ENCODE measurements around the gene ZBTB39.

Gene ZBTB39

GRCh38 chr12:57046947-57047890, 40.9 kb upstream of the ZBTB39 start:
- Histone ChIP-seq H3K27ac (ENCODE audit: low read depth in 2 of 2, low read length in 2 of 2) (no peak overlapping the region), H3K4me3 (ENCODE audit: low read length in 2 of 2) (peak overlapping the region; percentile 6 to 26), H3K27me3 (ENCODE audit: control insufficient read depth in 2 of 2, insufficient read depth in 2 of 2, low read length in 2 of 2) (no peaks in the 10 kb centered on the region), H3K4me1 (ENCODE audit: control insufficient read depth in 2 of 2, insufficient read depth in 2 of 2, low read length in 2 of 2) (peaks cover 29 to 40% of the 10 kb centered on the region in 2 donors), H3K9ac (ENCODE audit: low read depth in 1 of 2, low read length in 2 of 2) (no peak overlapping the region), H3K9me3 (ENCODE audit: control insufficient read depth in 2 of 2, low read length in 2 of 2) (no peaks in the 10 kb centered on the region), H3K36me3 (ENCODE audit: control insufficient read depth in 2 of 2, insufficient read depth in 2 of 2, low read length in 2 of 2) (peaks cover 24 to 29% of the 10 kb centered on the region in 2 donors)

- no peaks in the 10 kb centered on the region for H3K27me3 ChIP-seq (ENCODE audit: control insufficient read depth in 2 of 2, insufficient read depth in 2 of 2, low read length in 2 of 2)
- peaks cover 30 to 36% of the 10 kb centered on the region in 2 donors for H3K36me3 ChIP-seq (ENCODE audit: control insufficient read depth in 2 of 2, insufficient read depth in 2 of 2, low read length in 2 of 2)
- peaks cover 25 to 40% of the 10 kb centered on the region in 2 donors for H3K4me1 ChIP-seq (ENCODE audit: control insufficient read depth in 2 of 2, insufficient read depth in 2 of 2, low read length in 2 of 2)
- no peak overlapping the region for H3K27ac ChIP-seq (ENCODE audit: low read depth in 2 of 2, low read length in 2 of 2)
- H3K9me3 ChIP-seq (ENCODE audit: control insufficient read depth in 2 of 2, low read length in 2 of 2) = no peaks in the 10 kb centered on the region
- H3K4me3 ChIP-seq (ENCODE audit: low read length in 2 of 2) = no peak overlapping the region
- H3K9ac ChIP-seq (ENCODE audit: low read depth in 1 of 2, low read length in 2 of 2) = no peak overlapping the region
These were observed 39.9 kb upstream of the ZBTB39 start for GRCh38 chr12:57046086-57046791.

- Histone ChIP-seq H3K27me3 (ENCODE audit: control insufficient read depth in 2 of 2, insufficient read depth in 2 of 2, low read length in 2 of 2) (no peaks in the 10 kb centered on the region), H3K9ac (ENCODE audit: low read depth in 1 of 2, low read length in 2 of 2) (no peak overlapping the region), H3K27ac (ENCODE audit: low read depth in 2 of 2, low read length in 2 of 2) (no peak overlapping the region), H3K4me1 (ENCODE audit: control insufficient read depth in 2 of 2, insufficient read depth in 2 of 2, low read length in 2 of 2) (peaks cover 18 to 29% of the 10 kb centered on the region in 2 donors), H3K36me3 (ENCODE audit: control insufficient read depth in 2 of 2, insufficient read depth in 2 of 2, low read length in 2 of 2) (peaks cover 38 to 42% of the 10 kb centered on the region in 2 donors), H3K4me3 (ENCODE audit: low read length in 2 of 2) (no peak overlapping the region), H3K9me3 (ENCODE audit: control insufficient read depth in 2 of 2, low read length in 2 of 2) (no peaks in the 10 kb centered on the region)
These were observed 38.5 kb upstream of the ZBTB39 start for GRCh38 chr12:57044889-57045288.

GRCh38 chr12:57044468-57044867, 38.1 kb upstream of the ZBTB39 start:
- Histone ChIP-seq H3K27me3 (ENCODE audit: control insufficient read depth in 2 of 2, insufficient read depth in 2 of 2, low read length in 2 of 2) (no peaks in the 10 kb centered on the region), H3K27ac (ENCODE audit: low read depth in 2 of 2, low read length in 2 of 2) (no peak overlapping the region), H3K4me3 (ENCODE audit: low read length in 2 of 2) (no peak overlapping the region), H3K36me3 (ENCODE audit: control insufficient read depth in 2 of 2, insufficient read depth in 2 of 2, low read length in 2 of 2) (peaks cover 39 to 42% of the 10 kb centered on the region in 2 donors), H3K4me1 (ENCODE audit: control insufficient read depth in 2 of 2, insufficient read depth in 2 of 2, low read length in 2 of 2) (peaks cover 18 to 29% of the 10 kb centered on the region in 2 donors), H3K9me3 (ENCODE audit: control insufficient read depth in 2 of 2, low read length in 2 of 2) (no peaks in the 10 kb centered on the region), H3K9ac (ENCODE audit: low read depth in 1 of 2, low read length in 2 of 2) (no peak overlapping the region)

GRCh38 chr12:57042695-57043094, 36.3 kb upstream of the ZBTB39 start:
- Histone ChIP-seq H3K9me3 (ENCODE audit: control insufficient read depth in 2 of 2, low read length in 2 of 2) (no peaks in the 10 kb centered on the region), H3K27me3 (ENCODE audit: control insufficient read depth in 2 of 2, insufficient read depth in 2 of 2, low read length in 2 of 2) (no peaks in the 10 kb centered on the region), H3K36me3 (ENCODE audit: control insufficient read depth in 2 of 2, insufficient read depth in 2 of 2, low read length in 2 of 2) (peaks cover 52% of the 10 kb centered on the region in 2 donors), H3K9ac (ENCODE audit: low read depth in 1 of 2, low read length in 2 of 2) (no peak overlapping the region), H3K4me3 (ENCODE audit: low read length in 2 of 2) (no peak overlapping the region), H3K27ac (ENCODE audit: low read depth in 2 of 2, low read length in 2 of 2) (no peak overlapping the region), H3K4me1 (ENCODE audit: control insufficient read depth in 2 of 2, insufficient read depth in 2 of 2, low read length in 2 of 2) (peaks cover 12 to 16% of the 10 kb centered on the region in 2 donors)

GRCh38 chr12:57040750-57041149, 34.4 kb upstream of the ZBTB39 start:
- Histone ChIP-seq H3K9me3 (ENCODE audit: control insufficient read depth in 2 of 2, low read length in 2 of 2) (no peaks in the 10 kb centered on the region), H3K36me3 (ENCODE audit: control insufficient read depth in 2 of 2, insufficient read depth in 2 of 2, low read length in 2 of 2) (peaks cover 62 to 65% of the 10 kb centered on the region in 2 donors), H3K27ac (ENCODE audit: low read depth in 2 of 2, low read length in 2 of 2) (no peak overlapping the region), H3K9ac (ENCODE audit: low read depth in 1 of 2, low read length in 2 of 2) (no peak overlapping the region), H3K4me1 (ENCODE audit: control insufficient read depth in 2 of 2, insufficient read depth in 2 of 2, low read length in 2 of 2) (no peaks in the 10 kb centered on the region), H3K27me3 (ENCODE audit: control insufficient read depth in 2 of 2, insufficient read depth in 2 of 2, low read length in 2 of 2) (no peaks in the 10 kb centered on the region), H3K4me3 (ENCODE audit: low read length in 2 of 2) (no peak overlapping the region)

GRCh38 chr12:57040211-57040610, 33.9 kb upstream of the ZBTB39 start:
- no peak overlapping the region for H3K4me3 ChIP-seq (ENCODE audit: low read length in 2 of 2)
- no peaks in the 10 kb centered on the region for H3K9me3 ChIP-seq (ENCODE audit: control insufficient read depth in 2 of 2, low read length in 2 of 2)
- no peaks in the 10 kb centered on the region for H3K27me3 ChIP-seq (ENCODE audit: control insufficient read depth in 2 of 2, insufficient read depth in 2 of 2, low read length in 2 of 2)
- no peaks in the 10 kb centered on the region for H3K4me1 ChIP-seq (ENCODE audit: control insufficient read depth in 2 of 2, insufficient read depth in 2 of 2, low read length in 2 of 2)
- peaks cover 61 to 62% of the 10 kb centered on the region in 2 donors for H3K36me3 ChIP-seq (ENCODE audit: control insufficient read depth in 2 of 2, insufficient read depth in 2 of 2, low read length in 2 of 2)
- H3K27ac ChIP-seq (ENCODE audit: low read depth in 2 of 2, low read length in 2 of 2) = no peak overlapping the region
- H3K9ac ChIP-seq (ENCODE audit: low read depth in 1 of 2, low read length in 2 of 2) = no peak overlapping the region

- H3K9ac ChIP-seq (ENCODE audit: low read depth in 1 of 2, low read length in 2 of 2) = no peak overlapping the region
- H3K4me3 ChIP-seq (ENCODE audit: low read length in 2 of 2) = no peak overlapping the region
- no peaks in the 10 kb centered on the region for H3K9me3 ChIP-seq (ENCODE audit: control insufficient read depth in 2 of 2, low read length in 2 of 2)
- no peaks in the 10 kb centered on the region for H3K27me3 ChIP-seq (ENCODE audit: control insufficient read depth in 2 of 2, insufficient read depth in 2 of 2, low read length in 2 of 2)
- no peak overlapping the region for H3K27ac ChIP-seq (ENCODE audit: low read depth in 2 of 2, low read length in 2 of 2)
- peaks cover 60 to 62% of the 10 kb centered on the region in 2 donors for H3K36me3 ChIP-seq (ENCODE audit: control insufficient read depth in 2 of 2, insufficient read depth in 2 of 2, low read length in 2 of 2)
- no peaks in the 10 kb centered on the region for H3K4me1 ChIP-seq (ENCODE audit: control insufficient read depth in 2 of 2, insufficient read depth in 2 of 2, low read length in 2 of 2)
These were observed 32.9 kb upstream of the ZBTB39 start for GRCh38 chr12:57039016-57039798.

GRCh38 chr12:57037264-57037663, 30.9 kb upstream of the ZBTB39 start:
- H3K27me3 ChIP-seq (ENCODE audit: control insufficient read depth in 2 of 2, insufficient read depth in 2 of 2, low read length in 2 of 2) = no peaks in the 10 kb centered on the region
- H3K4me1 ChIP-seq (ENCODE audit: control insufficient read depth in 2 of 2, insufficient read depth in 2 of 2, low read length in 2 of 2) = no peaks in the 10 kb centered on the region
- no peaks in the 10 kb centered on the region for H3K9me3 ChIP-seq (ENCODE audit: control insufficient read depth in 2 of 2, low read length in 2 of 2)
- H3K4me3 ChIP-seq (ENCODE audit: low read length in 2 of 2) = no peak overlapping the region
- peaks cover 49 to 52% of the 10 kb centered on the region in 2 donors for H3K36me3 ChIP-seq (ENCODE audit: control insufficient read depth in 2 of 2, insufficient read depth in 2 of 2, low read length in 2 of 2)
- no peak overlapping the region for H3K9ac ChIP-seq (ENCODE audit: low read depth in 1 of 2, low read length in 2 of 2)
- no peak overlapping the region for H3K27ac ChIP-seq (ENCODE audit: low read depth in 2 of 2, low read length in 2 of 2)
